Measurements from ENCODE around the gene NPVF.

GRCh38 chr7:25238066-25238725 is 9.9 kb upstream of the NPVF start:
- TF ChIP-seq MAFK (IDR thresholded peaks at IDR 0.05; ENCODE audit: low read depth, low read length) (no peak), POLR2A (IDR thresholded peaks at IDR 0.05; ENCODE audit: control extremely low read depth in 1 of 2, low read depth in 2 of 2, low read length in 2 of 2) (no peak), EZH2 (IDR thresholded peaks at IDR 0.05; ENCODE audit: low read depth, low read length, severe bottlenecking) (no peak), PHF8 (conservative IDR thresholded peaks at IDR 0.05; ENCODE audit: low read depth, low read length) (no peak), BRCA1 (IDR thresholded peaks at IDR 0.05; ENCODE audit: low read depth, low read length) (no peak), GABPA (IDR thresholded peaks at IDR 0.05; ENCODE audit: borderline replicate concordance, insufficient read depth, low read length) (no peak), MAX (IDR thresholded peaks at IDR 0.05) (no peak), RAD21 (IDR thresholded peaks at IDR 0.05 in 1 of 2, conservative IDR thresholded peaks at IDR 0.05 in 1 of 2; ENCODE audit: low read depth in 2 of 2, low read length in 2 of 2) (no peak), CTCF (IDR thresholded peaks at IDR 0.05; ENCODE audit: control extremely low read depth in 1 of 3, insufficient read depth in 1 of 3, low read depth in 1 of 3, low read length in 3 of 3) (no peak), TBP (IDR thresholded peaks at IDR 0.05; ENCODE audit: low read depth, low read length) (no peak), ZNF274 (IDR thresholded peaks at IDR 0.05; ENCODE audit: borderline replicate concordance, extremely low read depth, low read length) (no peak), FOSL1 (IDR thresholded peaks at IDR 0.05; ENCODE audit: insufficient read depth, low read depth, low read length) (no peak)
- TF ChIP-seq, protein P1, sequence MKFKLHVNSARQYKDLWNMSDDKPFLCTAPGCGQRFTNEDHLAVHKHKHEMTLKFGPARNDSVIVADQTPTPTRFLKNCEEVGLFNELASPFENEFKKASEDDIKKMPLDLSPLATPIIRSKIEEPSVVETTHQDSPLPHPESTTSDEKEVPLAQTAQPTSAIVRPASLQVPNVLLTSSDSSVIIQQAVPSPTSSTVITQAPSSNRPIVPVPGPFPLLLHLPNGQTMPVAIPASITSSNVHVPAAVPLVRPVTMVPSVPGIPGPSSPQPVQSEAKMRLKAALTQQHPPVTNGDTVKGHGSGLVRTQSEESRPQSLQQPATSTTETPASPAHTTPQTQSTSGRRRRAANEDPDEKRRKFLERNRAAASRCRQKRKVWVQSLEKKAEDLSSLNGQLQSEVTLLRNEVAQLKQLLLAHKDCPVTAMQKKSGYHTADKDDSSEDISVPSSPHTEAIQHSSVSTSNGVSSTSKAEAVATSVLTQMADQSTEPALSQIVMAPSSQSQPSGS (IDR thresholded peaks at IDR 0.05; ENCODE audit: low read length): no peak

Measured in H1 (cell line).